NOMO-1 (cell line): ENCODE results near the gene CLK3.
"Not testable (repeated sequence)": the region's sequence is repeated elsewhere in the genome, so short reads cannot be mapped to it uniquely, and the experiment has no call there.

ENCODE experiments used
- DNase-seq, 2 experiments: peaks; one replicate each; lab custom pipeline; 2025; ENCODE audit not compliant: unreplicated experiment in 2 of 2; lab: John Stamatoyannopoulos, UW

CLK3 gene

GRCh38 chr15:74615508-74616365, at the start of gene CLK3:
Gene CLK3 (plus strand): TSS chr15:74615836. CDS start chr15:74619197, 3,361 bp downstream.
- peak; percentile 92 to 96 for DNase-seq

GRCh38 chr15:74568594-74568993, 47.0 kb upstream of the CLK3 start:
- DNase-seq, result no peak

- no peak for DNase-seq
These were observed 45.9 kb upstream of the CLK3 start for GRCh38 chr15:74569731-74570070.

- DNase-seq, result no peak
These were observed 44.4 kb upstream of the CLK3 start for GRCh38 chr15:74571191-74571590.

DNA sequence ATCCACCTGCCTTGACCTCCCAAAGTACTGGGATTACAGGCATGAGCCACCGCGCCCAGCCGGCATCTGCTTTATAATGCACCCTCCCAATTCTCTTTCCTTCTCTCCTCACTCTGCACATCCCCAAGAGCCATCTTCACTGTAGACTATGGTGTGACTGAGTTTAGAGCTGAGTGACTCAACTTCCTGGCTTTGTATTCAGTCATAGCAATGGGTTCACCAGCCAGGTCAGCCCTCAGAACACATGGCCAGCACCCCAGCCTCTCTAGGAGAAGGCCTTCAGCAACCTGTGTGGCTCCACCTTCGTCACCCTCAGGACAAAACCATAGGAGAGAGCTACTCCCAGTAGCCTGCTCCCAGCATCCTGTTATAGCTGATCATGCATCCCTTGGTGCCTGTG, 41.6 kb upstream of the CLK3 start:
- no peak for DNase-seq

GRCh38 chr15:74578496-74578994, 37.1 kb upstream of the CLK3 start:
- DNase-seq, result no peak

GRCh38 chr15:74579001-74579400, 36.6 kb upstream of the CLK3 start:
- no peak for DNase-seq

DNA sequence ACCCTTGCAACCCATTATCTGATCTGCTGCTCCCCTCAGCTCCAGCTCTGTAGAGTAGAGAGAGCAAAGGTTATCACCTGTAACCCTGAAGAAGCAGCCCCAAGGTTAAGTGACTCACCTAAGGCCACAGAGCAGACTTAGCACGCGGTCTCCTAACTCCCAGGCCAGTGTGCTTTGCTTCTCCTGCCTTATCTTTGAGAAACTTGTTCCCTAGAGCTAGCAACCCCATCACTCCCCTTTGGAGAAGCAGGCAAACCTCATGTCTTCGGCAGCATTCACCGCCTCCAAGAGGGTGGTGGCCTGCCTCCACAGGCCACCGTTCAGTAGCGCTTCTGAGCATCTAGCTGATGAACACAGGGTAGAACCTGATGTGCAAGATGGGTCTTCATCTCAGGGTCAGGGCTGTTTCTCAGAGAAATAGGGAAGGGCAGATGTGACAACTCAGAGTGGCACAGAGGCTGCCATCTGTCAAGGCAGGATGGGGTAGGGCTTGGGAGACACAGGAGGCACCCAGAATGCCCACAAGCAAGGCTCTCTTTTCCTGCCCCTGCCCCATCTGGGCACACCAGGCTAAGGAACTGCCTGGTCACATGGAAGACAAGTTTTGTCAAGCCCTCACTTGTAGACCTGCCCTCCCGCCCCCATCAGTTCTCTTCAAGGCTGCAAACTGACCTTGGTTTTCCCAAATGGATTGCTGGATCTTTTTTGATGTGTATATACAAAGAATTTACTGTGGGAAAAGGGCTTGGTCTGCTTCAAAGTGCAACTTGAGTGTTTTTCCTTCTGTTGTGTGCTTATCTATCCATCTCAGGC, 34.9 kb upstream of the CLK3 start:
- no peak for DNase-seq

- no peak for DNase-seq
These were observed 31.4 kb upstream of the CLK3 start for GRCh38 chr15:74584204-74584603.

DNA sequence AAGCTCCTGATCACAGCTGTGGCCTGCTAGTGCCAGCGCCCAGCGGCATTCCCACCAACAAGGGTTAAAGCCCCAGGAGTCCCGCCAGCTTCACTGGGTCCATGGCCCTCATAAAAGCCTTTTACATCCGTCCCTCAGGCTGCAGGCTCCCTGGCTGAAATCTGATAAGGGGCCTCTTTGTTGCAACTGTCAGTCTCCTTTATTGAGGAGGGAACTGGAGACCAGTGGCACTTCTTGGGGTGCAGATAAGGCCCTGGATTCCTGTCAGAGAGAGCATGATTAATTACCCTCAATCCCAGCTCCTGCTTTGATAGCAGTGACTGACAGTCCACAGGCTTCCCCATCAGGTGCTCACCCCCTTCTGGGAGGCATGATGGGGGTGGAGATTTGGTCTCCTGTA, 30.9 kb upstream of the CLK3 start:
- DNase-seq, result no peak

DNA sequence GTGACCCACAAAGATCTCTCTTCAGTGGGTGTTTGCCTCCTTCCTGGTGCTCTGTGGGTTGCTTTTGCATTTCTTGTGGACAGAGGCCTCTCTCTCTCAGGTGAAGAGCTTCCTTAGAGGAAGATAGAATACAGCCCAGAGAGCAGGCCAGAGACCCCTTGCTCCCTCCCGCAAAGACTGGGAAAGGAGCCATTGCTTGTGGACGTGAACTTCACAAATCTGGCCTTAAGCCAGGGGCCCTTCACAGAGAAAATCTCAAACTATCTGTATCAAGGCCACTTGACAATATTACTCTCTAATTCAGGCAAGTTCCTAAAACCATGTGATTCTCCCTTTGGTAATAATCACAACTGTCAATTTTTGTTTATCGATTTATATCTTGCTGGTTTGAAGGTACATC, 30.4 kb upstream of the CLK3 start:
- DNase-seq, result no peak

DNA sequence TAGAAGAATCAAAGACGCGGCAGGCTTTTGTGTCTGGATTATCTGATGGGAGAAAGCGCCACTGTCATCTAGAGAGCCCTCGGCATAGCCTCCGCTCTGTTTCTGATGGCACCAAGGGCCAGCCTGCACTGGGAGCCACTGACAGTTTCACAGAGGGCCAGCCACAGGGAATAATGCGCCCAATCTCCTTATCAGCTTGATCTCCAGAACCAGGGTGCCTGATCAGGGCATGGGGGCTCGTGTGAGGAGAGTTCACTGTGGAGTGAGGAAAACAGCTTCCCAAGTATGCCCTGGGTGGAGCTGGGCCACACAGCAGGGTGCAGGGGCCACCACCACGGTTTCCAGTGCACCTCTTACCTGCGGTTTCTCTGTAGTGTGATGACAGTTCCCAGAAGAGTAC, 29.8 kb upstream of the CLK3 start:
- no peak for DNase-seq

DNA sequence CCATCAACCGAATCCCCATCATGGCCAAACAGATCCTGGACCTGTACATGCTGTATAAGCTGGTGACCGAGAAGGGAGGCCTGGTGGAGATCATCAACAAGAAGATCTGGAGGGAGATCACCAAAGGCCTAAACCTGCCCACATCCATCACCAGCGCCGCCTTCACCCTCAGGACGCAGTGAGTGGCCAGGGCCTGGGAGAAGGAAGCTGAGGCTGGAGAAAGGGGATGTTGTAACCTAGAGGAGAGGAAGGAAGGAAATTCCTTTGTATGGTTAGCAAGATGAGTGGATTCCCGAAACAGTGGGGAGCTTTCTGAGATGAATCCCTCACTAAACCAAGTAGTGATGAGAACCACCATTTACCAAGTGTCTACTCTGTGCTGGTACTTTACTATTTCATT, 25.8 kb upstream of the CLK3 start:
- DNase-seq, result no peak

DNA sequence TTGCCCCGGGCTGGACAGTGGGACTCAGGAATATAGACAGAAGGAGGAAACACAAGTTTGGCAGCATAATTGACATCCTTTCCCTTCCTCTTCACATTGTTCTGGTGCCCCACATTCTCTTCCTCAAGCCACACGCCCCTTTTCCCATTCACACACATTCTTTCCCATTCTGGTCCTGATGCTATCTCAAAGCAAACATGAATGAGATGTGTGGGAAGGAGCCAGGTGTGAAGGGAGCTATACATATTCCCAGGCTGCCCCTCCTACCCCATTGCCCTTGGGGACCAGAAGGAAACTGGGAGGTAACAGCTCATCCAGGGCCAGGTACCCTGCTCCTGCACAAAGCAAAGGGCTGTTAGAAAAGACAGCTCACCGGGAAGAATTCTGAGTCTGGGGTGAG, 23.4 kb upstream of the CLK3 start:
- DNase-seq, result no peak

DNA sequence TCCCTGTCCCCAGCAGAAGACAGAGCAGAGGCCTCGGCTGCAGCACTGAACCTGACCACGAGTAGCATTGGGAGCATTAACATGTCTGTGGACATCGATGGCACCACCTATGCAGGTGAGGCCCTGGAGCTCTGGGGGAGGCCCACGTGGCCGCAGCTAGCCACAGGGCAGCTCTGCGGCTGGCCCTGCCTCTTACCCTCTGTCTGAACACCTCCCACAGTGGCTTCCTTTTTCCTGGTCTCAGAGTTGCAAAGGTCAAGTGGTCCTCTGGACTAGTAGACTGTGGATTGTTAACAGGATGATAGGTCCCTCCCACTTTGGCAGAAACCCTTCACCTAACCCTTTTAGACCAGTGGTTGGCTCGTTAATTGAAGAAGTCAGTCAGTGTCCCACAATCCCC, 22.5 kb upstream of the CLK3 start:
- no peak for DNase-seq

DNA sequence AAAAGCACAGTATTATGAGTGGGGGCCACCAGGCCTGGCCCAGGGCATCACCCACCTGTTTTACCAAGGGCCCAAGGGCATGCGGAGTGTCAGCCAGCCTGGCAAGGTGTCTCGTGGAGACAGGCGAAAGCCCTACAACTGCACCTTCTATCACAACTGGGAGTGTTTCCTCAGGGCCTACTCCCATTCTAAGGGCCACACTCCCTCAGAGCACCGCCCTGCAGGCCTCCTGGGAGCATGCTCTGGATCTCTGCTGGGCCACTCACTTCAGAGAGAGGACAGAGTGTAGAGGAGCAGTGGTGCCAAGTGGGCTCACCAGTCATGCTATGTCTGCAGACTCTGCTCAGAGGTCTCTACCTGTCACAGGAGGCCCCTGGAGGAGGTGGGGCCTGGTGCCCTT, 21.2 kb upstream of the CLK3 start:
- no peak for DNase-seq

DNA sequence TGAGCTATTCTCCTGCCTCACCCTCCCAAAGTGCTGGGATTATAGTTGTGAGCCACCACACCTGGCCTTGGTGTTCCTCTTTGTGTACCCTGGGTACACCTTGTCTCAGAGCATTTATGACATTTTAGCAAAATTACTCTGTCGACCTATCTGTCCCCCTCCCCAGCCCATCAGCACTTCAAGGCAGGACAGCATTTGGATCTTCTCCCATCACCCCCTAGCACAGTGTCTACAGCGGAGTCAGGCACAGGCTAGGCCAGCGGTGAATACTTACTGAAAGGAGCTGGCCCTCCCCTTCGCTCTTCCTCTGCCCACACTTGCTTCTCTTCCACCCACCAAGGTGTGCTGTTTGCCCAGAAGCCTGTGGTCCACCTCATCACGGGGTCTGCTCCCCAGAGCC, 20.4 kb upstream of the CLK3 start:
- no peak for DNase-seq

DNA sequence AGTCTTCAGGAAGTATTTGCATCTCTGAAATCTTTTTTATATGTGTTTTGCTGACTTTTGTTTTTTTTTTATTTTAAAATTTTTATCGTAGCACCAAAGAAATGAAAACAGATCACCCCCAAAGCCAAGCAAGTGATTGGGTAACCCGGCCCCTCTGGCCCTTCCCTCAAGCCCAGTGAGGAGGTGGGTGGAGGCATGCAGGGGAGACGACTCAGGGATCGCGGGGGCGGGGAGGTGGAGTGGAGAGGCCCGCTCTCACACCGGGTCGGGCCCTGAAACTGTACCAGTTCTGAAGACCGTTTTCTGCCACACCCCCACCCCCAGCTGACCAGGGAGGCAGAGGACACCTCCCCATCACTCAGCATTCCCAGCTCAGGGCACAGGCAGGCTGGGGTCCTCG, 18.9 kb upstream of the CLK3 start:
- not testable (repeated sequence) for DNase-seq

DNA sequence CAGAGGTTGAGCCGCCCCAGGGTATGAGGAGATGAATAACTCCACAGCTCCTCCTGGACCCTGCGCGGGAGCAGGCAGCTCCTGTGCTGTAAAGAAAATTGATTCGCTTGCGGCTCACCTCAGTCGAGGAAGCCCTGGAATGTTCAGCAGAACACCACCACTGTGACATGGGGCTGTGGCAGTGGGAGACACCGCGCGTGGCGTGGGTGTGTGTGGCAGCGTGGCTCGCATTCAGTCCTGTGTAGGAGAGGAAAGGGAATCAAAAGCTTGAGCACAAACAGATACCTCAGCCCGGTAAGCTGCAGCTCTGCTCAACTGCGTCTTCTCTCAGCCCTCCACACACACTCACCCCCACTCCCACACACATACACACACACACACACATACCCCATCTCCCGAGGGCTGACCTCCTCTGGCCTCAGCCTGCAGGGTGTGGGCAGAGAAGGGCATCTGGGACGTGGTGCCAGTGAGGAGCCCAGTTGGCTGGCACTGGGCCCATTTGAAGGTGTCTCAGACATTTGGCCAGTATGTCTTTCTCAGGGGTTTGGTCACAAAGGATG, 18.4 kb upstream of the CLK3 start:
- not testable (repeated sequence) for DNase-seq

GRCh38 chr15:74598126-74598842, 17.4 kb upstream of the CLK3 start:
- peak; percentile 89 to 94 for DNase-seq

DNA sequence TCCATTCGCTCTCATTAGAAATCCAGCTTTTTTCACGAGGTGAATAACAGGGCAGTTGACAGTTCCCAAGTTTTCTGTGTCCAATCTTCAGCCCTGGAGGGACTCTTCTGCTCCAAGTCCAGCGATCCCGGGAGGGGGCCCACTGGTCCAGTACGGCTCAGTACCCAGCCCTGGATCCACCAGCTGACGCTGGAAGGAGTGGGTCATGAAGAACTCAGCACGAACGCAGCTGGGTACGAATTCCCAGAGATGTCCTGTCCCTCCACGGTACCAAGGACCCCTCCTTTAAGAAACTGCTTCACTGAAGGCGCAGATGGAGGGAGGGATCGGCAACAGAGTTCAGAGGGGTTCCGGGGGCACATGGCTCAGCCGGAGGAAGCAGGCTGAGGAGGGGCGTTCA, 16.5 kb upstream of the CLK3 start:
- no peak for DNase-seq
